T-cell (primary cell): ENCODE data around the gene GYS1. TPM values are rescaled to one million over a fixed set of nuclear protein-coding genes. Genes with fewer than 3 reads are reported as not detected.
"Not testable (repeated sequence)": the region's sequence is repeated elsewhere in the genome, so short reads cannot be mapped to it uniquely, and the experiment has no call there.

Experiments used
- ATAC-seq, 4 experiments: fragments of 200-7000 bp in 3 of 4; fragments of 150-1000 bp in 1 of 4; cut with Tn5 transposase; replicated peaks in 1 of 4; 1 replicate in 3 of 4; 2 replicates in 1 of 4; pipeline ENCODE4 v1.10.0; 2021; ENCODE audit warnings: moderate library complexity in 3 of 4, mild to moderate bottlenecking in 2 of 4, moderate number of reproducible peaks in 1 of 4
- CTCF ChIA-PET, 2 donors: fragments of 300-600 bp; sonication (Branson Sonifier 250); formaldehyde crosslinking; loops; one replicate each; lab custom pipeline; 2022; ENCODE audit warnings: antibody characterized with exemption in 2 of 2; lab: Charles Lee
- POLR2A ChIA-PET, 2 donors: fragments of 300-600 bp; sonication (Branson Sonifier 250); formaldehyde crosslinking; loops; one replicate each; lab custom pipeline; 2022; ENCODE audit warnings: antibody characterized with exemption in 2 of 2; lab: Charles Lee
- DNase-seq, 35 experiments: peaks; one replicate each; pipeline versions ENCODE4 v3.0.0 to v3.0.0-alpha.2; 2013 to 2023
- H3K27ac ChIP-seq: one replicate; pipeline ENCODE4 v1.5.1; 2013; ENCODE audit warnings: low read length
- H3K27me3 ChIP-seq, 2 experiments: replicated peaks in 1 of 2; 1 replicate in 1 of 2; 2 replicates in 1 of 2; pipeline versions ENCODE4 v1.6.1 to v1.7.0; 2013; ENCODE audit warnings: low read length in 1 of 2, mixed read lengths in 1 of 2; ENCODE audit not compliant: control insufficient read depth in 2 of 2, insufficient read depth in 2 of 2; ENCODE audit errors: extremely low read depth in 1 of 2
- H3K36me3 ChIP-seq, 2 donors: 1 replicate in 1 of 2; 2 replicates in 1 of 2; pipeline versions ENCODE4 v1.6.1 to v1.7.0; 2013; ENCODE audit warnings: low read length in 1 of 2; ENCODE audit not compliant: control insufficient read depth in 2 of 2, insufficient read depth in 1 of 2; ENCODE audit errors: extremely low read depth in 1 of 2
- H3K4me1 ChIP-seq, 2 experiments: 1 replicate in 1 of 2; 2 replicates in 1 of 2; pipeline versions ENCODE4 v1.6.1 to v1.7.0; 2013; ENCODE audit warnings: low read length in 2 of 2, mixed read lengths in 1 of 2; ENCODE audit not compliant: insufficient read depth in 2 of 2, control insufficient read depth in 1 of 2; ENCODE audit errors: extremely low read depth in 1 of 2
- H3K4me3 ChIP-seq, 2 donors: 1 replicate in 1 of 2; 2 replicates in 1 of 2; pipeline versions ENCODE4 v1.5.1 to v1.7.0; 2013; ENCODE audit warnings: mild to moderate bottlenecking in 2 of 2, low read length in 1 of 2, moderate library complexity in 1 of 2; ENCODE audit not compliant: control insufficient read depth in 1 of 2; ENCODE audit errors: extremely low read depth in 1 of 2
- H3K9me3 ChIP-seq: 2 replicates; pipeline ENCODE4 v1.7.0; 2013
- H3K27ac Mint-ChIP-seq, 2 donors: one replicate each; pipeline ENCODE4 v1.8.0; 2020 to 2021; ENCODE audit warnings: mild to moderate bottlenecking in 2 of 2, mixed read lengths in 2 of 2
- H3K27me3 Mint-ChIP-seq, 2 donors: one replicate each; pipeline ENCODE4 v1.8.0; 2021 to 2022; ENCODE audit warnings: mixed read lengths in 2 of 2
- H3K36me3 Mint-ChIP-seq: one replicate; pipeline ENCODE4 v1.8.0; 2021; ENCODE audit warnings: mixed read lengths
- H3K4me1 Mint-ChIP-seq, 3 donors: one replicate each; pipeline ENCODE4 v1.8.0; 2020 to 2022; ENCODE audit warnings: mixed read lengths in 3 of 3, mild to moderate bottlenecking in 1 of 3
- H3K4me3 Mint-ChIP-seq, 3 donors: one replicate each; pipeline ENCODE4 v1.8.0; 2020 to 2022; ENCODE audit warnings: mild to moderate bottlenecking in 3 of 3, mixed read lengths in 3 of 3, moderate library complexity in 3 of 3
- H3K9me3 Mint-ChIP-seq, 3 donors: one replicate each; pipeline ENCODE4 v1.8.0; 2020 to 2022; ENCODE audit warnings: mixed read lengths in 3 of 3
- WGBS: methylation state at CpG from one replicate; pipeline ENCODE4 v1.1.5; 2013; ENCODE audit warnings: missing lambda C conversion rate; ENCODE audit not compliant: insufficient coverage; 5-methylcytosine and 5-hydroxymethylcytosine counted together
- total RNA-seq, 35 experiments: library from RNA in 6 of 35; stranded (reverse) in 6 of 35; fragments of 120-200 nt in 1 of 35; gene quantifications; one replicate each; pipeline versions ENCODE4 v1.2.1 to v1.2.4 and lab custom pipeline; 2013 to 2026

The GYS1 gene
- total RNA-seq, 5 donors from 2014 or later (not counting 1 experiment from before 2014, with no cell fraction given) = 28.1 to 58.9 (median 52.4) TPM

GRCh38 chr19:49018388-49019241 is 25.5 kb upstream of the GYS1 start:
- peak in 3 of 4 experiments; percentile 17 to 41 (median 28) for ATAC-seq
- Mint-ChIP-seq H3K27ac (peak overlapping the region in 1 of 2 donors; percentile 55), H3K4me3 (peak overlapping the region; percentile 83 to 95 (median 86)), H3K4me1 (peaks cover 19 to 32% (median 25%) of the 10 kb centered on the region in 3 donors)
- H3K9me3 ChIP-seq, H3K36me3 Mint-ChIP-seq, H3K36me3 ChIP-seq, H3K27ac ChIP-seq, H3K27me3 Mint-ChIP-seq, H3K9me3 Mint-ChIP-seq: not testable (repeated sequence)
- ChIA-PET CTCF (interaction anchor here in 1 of 2 donors (0.6 to 2.9 kb wide), 5 partner anchors 19 to 323 kb away, joined by 3 to 15 read pairs (median 6); partner anchors contain the start of genes FUT2, GYS1 and RUVBL2), POLR2A (interaction anchor here in 1 of 2 donors (0.7 kb wide), 1 partner anchor 102 kb away, joined by 3 read pairs; no protein-coding TSS in a partner anchor)
- H3K4me1 ChIP-seq = peaks cover 7 to 33% of the 10 kb centered on the region in 2 experiments
- H3K4me3 ChIP-seq = peak overlapping the region; percentile 64 to 68
- peak in 7 of 35 experiments; percentile 14 to 48 (median 21) for DNase-seq
- peaks cover 0 to 15% of the 10 kb centered on the region in 2 experiments for H3K27me3 ChIP-seq
- WGBS = 2% methylated on average over 25 of the region's 50 CpGs

GRCh38 chr19:49017666-49018351 is 24.7 kb upstream of the GYS1 start:
- no peaks in the 10 kb centered on the region for H3K36me3 Mint-ChIP-seq
- DNase-seq (peak; percentile 40 to 77 (median 64)), ATAC-seq (peak; percentile 85 to 87 (median 86))
- H3K36me3 ChIP-seq = peaks cover 3 to 5% of the 10 kb centered on the region in 2 donors
- no peaks in the 10 kb centered on the region for H3K9me3 ChIP-seq
- WGBS = 2% methylated on average over 60 of the region's 62 CpGs
- H3K27me3 ChIP-seq = peaks cover 0 to 15% of the 10 kb centered on the region in 2 experiments
- peaks cover 0 to 6% of the 10 kb centered on the region in 2 donors for H3K27me3 Mint-ChIP-seq
- ChIA-PET CTCF (interaction anchor here (0.6 to 2.9 kb wide), 4 partner anchors 18 to 1556 kb away, joined by 3 to 15 read pairs (median 6); partner anchors contain the start of genes FUT2 (in 1 of the 2), GYS1 (in 1 of the 2) and RUVBL2 (in 1 of the 2)), POLR2A (no interaction called here)
- H3K27ac Mint-ChIP-seq = peak overlapping the region in 1 of 2 donors; percentile 28
- H3K27ac ChIP-seq = peak overlapping the region; percentile 49
- H3K4me1 Mint-ChIP-seq = peaks cover 19 to 32% (median 25%) of the 10 kb centered on the region in 3 donors
- peak overlapping the region; percentile 64 to 68 for H3K4me3 ChIP-seq
- H3K9me3 Mint-ChIP-seq = no peaks in the 10 kb centered on the region
- H3K4me1 ChIP-seq = peaks cover 7 to 33% of the 10 kb centered on the region in 2 experiments
- peak overlapping the region; percentile 83 to 95 (median 86) for H3K4me3 Mint-ChIP-seq

- H3K27me3 Mint-ChIP-seq = peaks cover 0 to 6% of the 10 kb centered on the region in 2 donors
- H3K4me1 ChIP-seq = peaks cover 7 to 33% of the 10 kb centered on the region in 2 experiments
- H3K9me3 Mint-ChIP-seq = no peaks in the 10 kb centered on the region
- peak within 1 kb of the TSS; percentile 83 to 95 (median 86) for H3K4me3 Mint-ChIP-seq
- peak within 1 kb of the TSS; percentile 49 for H3K27ac ChIP-seq
- ATAC-seq = no peak
- H3K36me3 Mint-ChIP-seq = no peaks in the 10 kb centered on the region
- no peaks in the 10 kb centered on the region for H3K9me3 ChIP-seq
- H3K27me3 ChIP-seq = peaks cover 0 to 15% of the 10 kb centered on the region in 2 experiments
- ChIA-PET POLR2A (no interaction called here), CTCF (interaction anchor here (0.6 to 2.9 kb wide), 3 partner anchors 17 to 1556 kb away, joined by 5 to 15 read pairs (median 6); partner anchors contain the start of genes GYS1 (in 1 of the 2) and RUVBL2 (in 1 of the 2))
- no peak for DNase-seq
- H3K27ac Mint-ChIP-seq = peak within 1 kb of the TSS in 1 of 2 donors; percentile 28
- peaks cover 19 to 32% (median 25%) of the 10 kb centered on the region in 3 donors for H3K4me1 Mint-ChIP-seq
- peak within 1 kb of the TSS; percentile 64 to 68 for H3K4me3 ChIP-seq
- peaks cover 3 to 5% of the 10 kb centered on the region in 2 donors for H3K36me3 ChIP-seq
- WGBS = 91% methylated on average over 4 of the region's 17 CpGs
These were observed 24.0 kb upstream of the GYS1 start, which contains the start of gene LHB for GRCh38 chr19:49017041-49017665. Gene LHB, minus strand, starts transcription at chr19:49017091. Its CDS starts 10 bp downstream, at chr19:49017081.

- Histone ChIP-seq H3K4me3 (no peak overlapping the region), H3K27me3 (peaks cover 0 to 15% of the 10 kb centered on the region in 2 experiments), H3K27ac (no peak overlapping the region), H3K36me3 (peaks cover 5 to 14% of the 10 kb centered on the region in 2 donors), H3K4me1 (peaks cover 7 to 33% of the 10 kb centered on the region in 2 experiments), H3K9me3 (no peaks in the 10 kb centered on the region)
- Mint-ChIP-seq H3K4me1 (peaks cover 18 to 29% (median 23%) of the 10 kb centered on the region in 3 donors), H3K27ac (no peak overlapping the region), H3K4me3 (peak overlapping the region in 1 of 3 donors; percentile 43), H3K9me3 (no peaks in the 10 kb centered on the region), H3K27me3 (peaks cover 0 to 6% of the 10 kb centered on the region in 2 donors), H3K36me3 (no peaks in the 10 kb centered on the region)
- WGBS = 89% methylated on average over 7 of the region's 29 CpGs
- no peak for DNase-seq
- ChIA-PET CTCF (no interaction called here), POLR2A (no interaction called here)
- ATAC-seq = no peak
These were observed 23.1 kb upstream of the GYS1 start for GRCh38 chr19:49016067-49016839.

GRCh38 chr19:49014870-49015255 is 21.8 kb upstream of the GYS1 start:
- H3K9me3 Mint-ChIP-seq = no peaks in the 10 kb centered on the region
- H3K27me3 Mint-ChIP-seq = peaks cover 0 to 6% of the 10 kb centered on the region in 2 donors
- no peak overlapping the region for H3K4me3 Mint-ChIP-seq
- no peaks in the 10 kb centered on the region for H3K9me3 ChIP-seq
- H3K27ac ChIP-seq = no peak overlapping the region
- WGBS = 90% methylated on average over 17 of the region's 18 CpGs
- ChIA-PET POLR2A (no interaction called here), CTCF (no interaction called here)
- H3K4me3 ChIP-seq = no peak overlapping the region
- ATAC-seq (no peak), DNase-seq (no peak)
- H3K27ac Mint-ChIP-seq = no peak overlapping the region
- peaks cover 7 to 27% of the 10 kb centered on the region in 2 experiments for H3K4me1 ChIP-seq
- peaks cover 3% of the 10 kb centered on the region for H3K36me3 Mint-ChIP-seq
- H3K27me3 ChIP-seq = peaks cover 0 to 10% of the 10 kb centered on the region in 2 experiments
- H3K36me3 ChIP-seq = peaks cover 7 to 19% of the 10 kb centered on the region in 2 donors
- H3K4me1 Mint-ChIP-seq = peaks cover 12 to 17% (median 12%) of the 10 kb centered on the region in 3 donors
